D721Med (cell line): ENCODE results near the gene GGT1.

Source experiments
- DNase-seq: peaks from one replicate; pipeline ENCODE4 v3.0.0; 2011; ENCODE audit warnings: low spot score; ENCODE audit not compliant: insufficient read length
- FAIRE-seq: peaks from 2 replicates; lab custom pipeline; 2011; peaks lifted over from hg19 to GRCh38; lab: Jason Lieb, UNC
- CTCF ChIP-seq: IDR thresholded peaks from 2 replicates; pipeline ENCODE4 v1.5.1; 2012; ENCODE audit warnings: mild to moderate bottlenecking, control low read depth; ENCODE audit not compliant: insufficient read depth; ENCODE audit errors: missing control alignments

Gene GGT1

GRCh38 chr22:24564376-24565058, 38.5 kb upstream of the GGT1 start:
- FAIRE-seq (no peak), DNase-seq (no peak)
- TF ChIP-seq CTCF = no peak

DNA sequence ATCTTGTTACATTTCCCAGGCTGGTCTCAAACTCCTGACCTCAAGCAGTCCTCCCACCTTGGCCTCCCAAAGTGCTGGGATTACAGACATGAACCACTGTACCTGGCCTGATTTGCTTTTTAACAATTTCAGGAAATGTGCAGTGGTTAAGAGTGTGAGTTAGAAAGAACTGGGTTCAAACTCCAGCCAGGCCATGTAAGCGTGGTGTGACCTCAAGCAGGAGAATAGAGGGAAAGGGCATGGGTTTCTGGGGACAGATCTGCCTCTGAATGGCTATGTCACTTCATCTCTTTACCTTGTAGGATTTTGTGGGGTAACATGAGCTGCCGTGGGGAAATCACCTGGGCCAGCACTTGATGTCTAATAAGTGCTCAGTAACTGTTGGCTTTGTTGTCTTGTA, 37.9 kb upstream of the GGT1 start:
- no peak for TF ChIP-seq CTCF
- no peak for FAIRE-seq
- no peak for DNase-seq

DNA sequence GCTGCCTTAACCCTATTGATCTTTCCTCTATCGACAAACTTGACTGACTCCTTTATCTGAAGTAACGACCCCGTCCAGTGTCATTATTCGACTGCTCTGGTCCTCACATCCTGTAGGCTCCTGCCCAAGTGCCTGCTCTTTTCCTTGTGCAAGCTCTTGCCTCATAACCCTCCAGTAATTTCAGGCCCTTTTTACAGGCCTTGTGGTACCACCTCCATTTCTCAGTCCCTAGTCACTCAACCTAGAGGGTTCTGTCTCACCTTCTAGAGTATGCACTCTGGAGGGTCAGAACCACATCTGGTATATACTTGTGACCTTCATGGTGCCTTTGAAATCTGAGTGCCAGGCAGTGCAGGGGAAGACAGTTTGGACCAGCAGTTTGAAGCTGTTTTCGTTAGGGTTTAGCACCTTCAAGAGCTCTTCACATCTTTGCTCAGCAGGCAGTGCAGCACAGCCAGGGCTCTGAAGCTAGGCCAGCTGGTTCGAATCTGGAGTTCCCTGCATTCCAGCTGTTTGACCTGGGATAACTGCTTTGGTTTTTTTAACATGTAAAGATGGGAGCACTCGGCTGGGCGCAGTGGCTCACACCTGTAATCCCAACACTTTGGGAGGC, 36.0 kb upstream of the GGT1 start:
- no peak for TF ChIP-seq CTCF
- FAIRE-seq = no peak
- DNase-seq = no peak

- DNase-seq (no peak), FAIRE-seq (no peak)
- TF ChIP-seq CTCF = no peak
Observed at GRCh38 chr22:24567668-24568067, 35.3 kb upstream of the GGT1 start.

GRCh38 chr22:24571266-24571665, 31.7 kb upstream of the GGT1 start:
- FAIRE-seq (no peak), DNase-seq (no peak)
- TF ChIP-seq CTCF = no peak

DNA sequence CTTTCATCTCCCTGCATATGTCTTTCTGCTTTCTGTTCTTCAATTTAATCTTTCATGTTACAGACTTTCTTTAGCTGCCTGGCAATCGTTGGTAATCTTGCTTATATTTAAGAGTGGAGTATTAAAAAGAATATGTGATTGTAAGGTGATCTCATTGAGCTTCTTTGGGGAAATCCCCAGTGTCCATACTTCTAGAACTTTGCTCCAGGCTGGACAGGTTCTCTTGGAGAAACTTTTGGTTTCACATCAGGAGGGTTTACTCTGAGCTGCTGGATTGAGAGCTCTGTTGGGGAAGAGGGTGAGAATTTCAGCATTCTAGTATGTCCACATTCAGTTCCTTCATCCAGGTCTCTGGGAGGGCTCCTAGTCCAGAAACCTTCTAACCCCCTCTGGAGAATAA, 26.2 kb upstream of the GGT1 start:
- FAIRE-seq (no peak), DNase-seq (no peak)
- no peak for TF ChIP-seq CTCF
